ENCODE results near the gene EHD3.

GRCh38 chr2:31260870-31261269, 26.9 kb downstream of the EHD3 start:
- TF ChIP-seq HNF4A (conservative IDR thresholded peaks at IDR 0.05) (no peak), CTCF (IDR thresholded peaks at IDR 0.05; ENCODE audit: low read depth, low read length, missing input control) (no peak), RAD21 (IDR thresholded peaks at IDR 0.05) (no peak)
